Activated CD4-positive, alpha-beta T cell treated with anti-CD3 and anti-CD28 coated beads, Interleukin-2, amount 50 U/mL, for 16 hours (primary cell): ENCODE measurements around the gene AMBRA1.
A peak's percentile ranks its signal among the peaks of the same experiment; 100 is the strongest.

ENCODE experiments used
- DNase-seq: peaks from one replicate; pipeline ENCODE4 v3.0.0-alpha.2; 2020

AMBRA1 gene

GRCh38 chr11:46574656-46575055, 19.2 kb downstream of the AMBRA1 start:
- DNase-seq = no peak

DNA sequence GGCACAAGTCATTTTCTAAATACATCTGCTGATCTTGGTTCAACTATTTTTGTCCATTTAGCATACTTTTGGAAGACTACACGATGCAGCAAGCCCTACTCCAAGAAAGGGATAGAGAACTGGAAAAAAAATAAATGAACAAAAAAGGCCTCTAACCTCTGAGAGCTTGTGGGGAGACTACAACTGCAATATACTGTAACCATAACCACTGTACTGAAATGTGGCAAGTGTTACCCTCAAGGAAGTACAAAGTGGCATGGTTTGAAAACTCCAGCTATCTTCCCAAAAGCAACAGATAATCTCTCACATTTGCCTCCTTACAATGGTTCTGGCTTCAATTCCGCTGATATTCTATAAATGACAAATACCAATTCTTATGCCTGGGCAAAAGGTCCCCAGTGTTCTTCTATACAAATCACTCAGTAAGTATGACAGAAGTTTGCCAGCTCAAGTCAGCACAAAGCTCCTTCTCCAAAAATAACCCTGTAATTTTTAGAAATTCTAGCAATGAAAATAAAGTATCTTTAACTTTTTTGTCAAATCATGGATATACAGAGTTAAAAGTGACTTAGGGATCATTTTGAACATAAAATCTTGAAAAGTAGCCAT, 22.9 kb downstream of the AMBRA1 start:
- DNase-seq = no peak

GRCh38 chr11:46565232-46565840, 28.5 kb downstream of the AMBRA1 start:
- DNase-seq = no peak

DNA sequence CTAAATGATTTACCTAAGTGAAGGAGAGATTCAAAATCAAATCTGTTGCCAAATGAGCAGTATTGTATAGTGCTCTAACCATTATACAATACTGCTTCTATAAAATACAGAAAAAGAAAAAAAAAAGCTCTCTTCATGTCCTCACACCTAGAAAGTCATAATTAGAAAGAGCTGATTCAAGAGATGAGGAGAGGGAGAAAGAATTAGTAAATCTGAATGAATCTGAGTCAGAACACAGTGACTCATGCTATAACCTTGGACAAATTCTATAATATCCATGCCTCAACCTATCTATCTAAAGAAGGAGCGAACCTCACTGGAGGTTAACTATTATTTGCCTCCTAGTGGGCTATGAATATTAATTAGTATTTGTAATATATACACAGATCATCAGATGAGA, 29.4 kb downstream of the AMBRA1 start:
- DNase-seq = peak; percentile 66

- DNase-seq = no peak
These were observed 31.3 kb downstream of the AMBRA1 start for GRCh38 chr11:46562527-46562926.

- peak; percentile 55 for DNase-seq
These were observed 33.4 kb downstream of the AMBRA1 start for GRCh38 chr11:46560300-46560991.

- no peak for DNase-seq
These were observed 34.0 kb downstream of the AMBRA1 start for GRCh38 chr11:46559815-46560214.

DNA sequence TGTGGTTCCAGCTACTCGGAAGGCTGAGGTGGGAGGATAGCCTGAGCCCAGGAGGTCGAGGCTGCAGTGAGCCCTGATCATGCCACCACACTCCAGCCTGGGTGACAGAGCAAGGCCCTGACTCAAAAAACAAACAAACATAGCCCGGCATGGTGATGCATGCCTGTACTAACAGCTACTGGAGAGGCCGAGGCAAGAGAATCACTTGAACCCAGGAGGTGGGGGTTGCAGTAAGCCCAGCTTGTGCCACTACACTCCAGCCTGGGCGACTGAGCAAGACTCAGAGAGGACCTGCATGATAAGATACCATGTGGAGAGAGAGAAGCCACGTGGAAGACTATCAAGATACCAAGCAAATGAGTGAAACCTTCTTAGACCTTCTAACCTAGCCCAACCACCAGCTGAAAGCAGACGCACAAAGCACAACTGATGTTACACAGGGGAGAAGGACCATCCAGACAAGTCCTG, 36.1 kb downstream of the AMBRA1 start:
- DNase-seq = no peak

DNA sequence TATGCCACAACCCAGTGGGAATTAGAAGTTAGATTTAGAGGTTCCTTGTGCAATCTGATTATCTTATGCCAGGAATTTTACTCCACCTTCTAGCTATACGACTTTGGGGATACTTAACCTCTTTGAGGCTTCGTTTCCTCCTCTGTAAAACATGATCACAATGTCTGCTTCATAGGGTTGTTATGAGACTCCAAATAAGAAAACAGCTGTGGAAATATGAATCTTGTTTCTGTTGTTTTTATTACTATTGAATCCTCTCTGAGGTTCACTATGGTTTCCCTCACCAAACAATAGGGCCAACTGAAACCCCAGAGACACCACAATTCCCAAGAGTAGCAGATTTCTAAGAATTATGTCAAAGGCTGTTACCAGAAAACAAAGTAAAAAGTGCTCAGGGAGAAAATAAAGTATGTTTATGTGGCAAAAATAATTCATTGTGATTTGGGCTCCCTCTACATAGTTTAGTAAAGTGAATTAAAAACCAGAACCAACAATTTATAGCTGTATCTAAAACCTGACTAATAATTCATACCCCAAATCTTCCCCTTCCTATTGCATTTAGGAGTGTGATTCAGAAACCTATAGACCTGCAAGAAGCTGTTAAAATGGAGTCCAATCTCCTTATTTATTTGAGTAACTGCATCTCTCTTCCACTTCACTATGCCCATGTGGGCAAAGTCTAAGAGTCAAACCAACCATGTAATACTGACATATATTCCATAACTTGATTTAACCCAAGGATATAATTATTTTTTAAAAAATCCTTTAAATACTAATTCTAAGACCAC, 38.4 kb downstream of the AMBRA1 start:
- DNase-seq = peak; percentile 37

GRCh38 chr11:46554213-46555147, 39.3 kb downstream of the AMBRA1 start:
- no peak for DNase-seq

GRCh38 chr11:46553814-46554212, 40.0 kb downstream of the AMBRA1 start:
- DNase-seq = no peak

- DNase-seq = no peak
These were observed 42.6 kb downstream of the AMBRA1 start for GRCh38 chr11:46551261-46551660.

GRCh38 chr11:46547579-46547978, 46.2 kb downstream of the AMBRA1 start:
- DNase-seq = no peak

- no peak for DNase-seq
These were observed 50.3 kb downstream of the AMBRA1 start for GRCh38 chr11:46543564-46543963.

- DNase-seq = no peak
These were observed 52.0 kb downstream of the AMBRA1 start for GRCh38 chr11:46541593-46542371.

DNA sequence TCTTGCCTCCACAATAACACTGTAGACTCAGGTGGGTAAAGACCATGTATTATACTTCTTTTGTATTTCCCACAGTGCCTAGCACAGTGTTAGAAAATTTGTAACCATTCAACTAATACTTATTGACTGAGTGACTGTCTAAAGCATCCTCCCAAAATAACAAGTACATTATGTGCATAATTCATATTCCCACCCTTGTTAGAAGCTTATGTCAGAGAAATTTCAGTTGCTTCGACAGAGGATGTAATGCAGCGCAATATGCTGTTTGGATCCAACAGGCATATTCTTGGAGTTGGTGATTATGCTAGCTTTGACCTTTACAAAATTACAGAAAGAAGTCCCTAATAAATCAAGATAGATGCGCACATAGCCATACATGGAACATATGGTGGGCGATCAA, 53.0 kb downstream of the AMBRA1 start:
- no peak for DNase-seq

DNA sequence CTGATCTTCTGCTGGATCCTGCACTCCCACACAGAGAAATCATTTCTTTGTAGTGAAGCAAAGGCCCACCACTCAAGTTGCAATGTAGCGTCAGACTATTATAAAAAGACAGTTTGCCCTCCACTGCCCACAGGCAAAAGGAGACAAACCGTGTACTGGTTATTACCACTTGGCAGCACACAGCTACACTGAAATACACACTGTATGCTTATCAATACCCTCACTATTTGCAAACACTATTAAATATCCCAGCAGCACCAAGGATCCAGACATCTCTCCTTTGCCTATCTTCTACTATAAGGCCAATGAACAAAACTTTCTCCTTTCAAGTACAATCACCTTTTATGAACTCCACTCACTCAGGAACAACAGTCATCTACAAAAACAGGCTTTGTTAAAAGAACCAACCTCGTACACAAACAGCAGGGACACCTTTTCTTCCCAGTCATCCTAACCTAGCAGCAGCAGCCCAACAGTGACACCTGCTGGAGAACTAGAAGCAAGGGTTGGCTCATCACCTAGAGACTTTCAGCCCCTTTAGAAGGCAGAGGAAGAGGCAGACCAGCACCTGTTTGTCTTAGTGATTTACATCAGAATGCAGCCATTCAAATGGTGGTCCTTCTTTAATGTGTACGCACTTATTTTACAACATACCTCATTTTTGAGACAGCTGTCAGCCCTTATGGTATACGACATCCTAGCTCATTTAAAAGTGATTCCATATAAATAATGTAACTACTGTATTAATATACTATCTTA, 56.1 kb downstream of the AMBRA1 start:
- peak; percentile 73 for DNase-seq

GRCh38 chr11:46537121-46537520, 56.7 kb downstream of the AMBRA1 start:
- no peak for DNase-seq

- DNase-seq = no peak
These were observed 58.1 kb downstream of the AMBRA1 start for GRCh38 chr11:46535688-46536087.

DNA sequence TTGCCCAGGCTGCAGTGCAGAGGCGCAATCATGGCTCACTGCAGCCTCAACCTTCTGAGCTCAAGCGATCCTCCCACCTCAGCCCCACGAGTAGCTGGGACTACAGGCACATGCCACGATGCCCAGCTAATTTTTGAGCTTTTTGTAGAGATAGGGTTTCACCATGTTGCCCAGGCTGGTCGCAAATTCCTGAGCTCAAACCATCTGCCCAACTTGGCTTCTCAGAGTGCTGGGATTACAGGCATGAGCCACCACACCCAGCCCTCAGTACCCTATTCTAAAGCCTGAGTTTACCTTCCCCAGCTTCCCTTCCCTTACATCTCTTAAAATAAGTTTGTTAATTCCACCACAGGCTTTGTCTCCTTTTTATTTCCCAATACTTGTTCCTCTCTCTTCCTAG, 59.1 kb downstream of the AMBRA1 start:
- DNase-seq = no peak
